ENCODE measurements around the gene ETNK2. TPM values are rescaled to one million over a fixed set of nuclear protein-coding genes. Genes with fewer than 3 reads are reported as not detected.

ETNK2 gene
- total RNA-seq, 4 donors from 2014 or later, result 5.6 to 15.3 (median 6.8) TPM

GRCh38 chr1:204161609-204162493, 10.0 kb upstream of the ETNK2 start:
- no peak overlapping the region for H3K4me3 ChIP-seq
- intact Hi-C loops (cut with DNase I), result loop anchor here (1.0 to 5.0 kb wide), 2 partner anchors 45 to 201 kb away; no protein-coding TSS in a partner anchor
- H3K36me3 ChIP-seq, result no peaks in the 10 kb centered on the region
- peaks cover 0 to 41% (median 0%) of the 10 kb centered on the region in 4 donors for H3K27me3 ChIP-seq
- no peak for DNase-seq (ENCODE audit: extremely low spot score)
- TF ChIP-seq POLR2A (IDR thresholded peaks at IDR 0.05; ENCODE audit: low read depth), result no peak
- no peak for TF ChIP-seq EP300 (IDR thresholded peaks at IDR 0.05)
- TF ChIP-seq, protein P1, sequence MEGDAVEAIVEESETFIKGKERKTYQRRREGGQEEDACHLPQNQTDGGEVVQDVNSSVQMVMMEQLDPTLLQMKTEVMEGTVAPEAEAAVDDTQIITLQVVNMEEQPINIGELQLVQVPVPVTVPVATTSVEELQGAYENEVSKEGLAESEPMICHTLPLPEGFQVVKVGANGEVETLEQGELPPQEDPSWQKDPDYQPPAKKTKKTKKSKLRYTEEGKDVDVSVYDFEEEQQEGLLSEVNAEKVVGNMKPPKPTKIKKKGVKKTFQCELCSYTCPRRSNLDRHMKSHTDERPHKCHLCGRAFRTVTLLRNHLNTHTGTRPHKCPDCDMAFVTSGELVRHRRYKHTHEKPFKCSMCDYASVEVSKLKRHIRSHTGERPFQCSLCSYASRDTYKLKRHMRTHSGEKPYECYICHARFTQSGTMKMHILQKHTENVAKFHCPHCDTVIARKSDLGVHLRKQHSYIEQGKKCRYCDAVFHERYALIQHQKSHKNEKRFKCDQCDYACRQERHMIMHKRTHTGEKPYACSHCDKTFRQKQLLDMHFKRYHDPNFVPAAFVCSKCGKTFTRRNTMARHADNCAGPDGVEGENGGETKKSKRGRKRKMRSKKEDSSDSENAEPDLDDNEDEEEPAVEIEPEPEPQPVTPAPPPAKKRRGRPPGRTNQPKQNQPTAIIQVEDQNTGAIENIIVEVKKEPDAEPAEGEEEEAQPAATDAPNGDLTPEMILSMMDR (IDR thresholded peaks at IDR 0.05), result no peak
- TF ChIP-seq POLR2AphosphoS5 (IDR thresholded peaks at IDR 0.05), result no peak
- WGBS, result 59% methylated on average over 14 of the region's 14 CpGs
- no peaks in the 10 kb centered on the region for H3K9me3 ChIP-seq
- H3K27ac ChIP-seq (replicated peaks in 1 of 4), result no peak overlapping the region
- H3K4me1 ChIP-seq, result peaks cover 0 to 3% (median 1%) of the 10 kb centered on the region in 4 donors

GRCh38 chr1:204157962-204158361, 6.1 kb upstream of the ETNK2 start:
- no peak overlapping the region for H3K4me3 ChIP-seq
- TF ChIP-seq POLR2AphosphoS5 (IDR thresholded peaks at IDR 0.05), result no peak
- TF ChIP-seq POLR2A (IDR thresholded peaks at IDR 0.05; ENCODE audit: low read depth), result no peak
- TF ChIP-seq EP300 (IDR thresholded peaks at IDR 0.05), result no peak
- intact Hi-C loops (cut with DNase I), result no loop called here
- WGBS, result 68% methylated on average over 6 of the region's 6 CpGs
- no peaks in the 10 kb centered on the region for H3K9me3 ChIP-seq
- H3K27me3 ChIP-seq, result peaks cover 0 to 66% (median 3%) of the 10 kb centered on the region in 4 donors
- H3K4me1 ChIP-seq, result peaks cover 0 to 3% (median 1%) of the 10 kb centered on the region in 4 donors
- H3K27ac ChIP-seq (replicated peaks in 1 of 4), result no peak overlapping the region
- H3K36me3 ChIP-seq, result no peaks in the 10 kb centered on the region
- no peak for DNase-seq (ENCODE audit: extremely low spot score)

GRCh38 chr1:204155881-204156280, 4.0 kb upstream of the ETNK2 start:
- 95% methylated on average over 10 of the region's 10 CpGs for WGBS
- H3K36me3 ChIP-seq, result no peaks in the 10 kb centered on the region
- peaks cover 0 to 72% (median 14%) of the 10 kb centered on the region in 4 donors for H3K27me3 ChIP-seq
- H3K4me1 ChIP-seq, result peaks cover 7 to 20% (median 18%) of the 10 kb centered on the region in 4 donors
- intact Hi-C loops (cut with DNase I), result no loop called here
- H3K9me3 ChIP-seq, result no peaks in the 10 kb centered on the region
- TF ChIP-seq, protein P1 (IDR thresholded peaks at IDR 0.05), result no peak
- no peak for TF ChIP-seq POLR2AphosphoS5 (IDR thresholded peaks at IDR 0.05)
- TF ChIP-seq POLR2A (IDR thresholded peaks at IDR 0.05; ENCODE audit: low read depth), result no peak
- no peak for TF ChIP-seq EP300 (IDR thresholded peaks at IDR 0.05)
- no peak overlapping the region for H3K4me3 ChIP-seq
- no peak for DNase-seq (ENCODE audit: extremely low spot score)
- H3K27ac ChIP-seq (replicated peaks in 1 of 4), result no peak overlapping the region

- H3K27ac ChIP-seq (replicated peaks in 1 of 4), result no peak overlapping the region
- no peak for DNase-seq (ENCODE audit: extremely low spot score)
- H3K27me3 ChIP-seq, result peaks cover 0 to 67% (median 15%) of the 10 kb centered on the region in 4 donors
- 90% methylated on average over 13 of the region's 15 CpGs for WGBS
- no peaks in the 10 kb centered on the region for H3K36me3 ChIP-seq
- TF ChIP-seq POLR2AphosphoS5 (IDR thresholded peaks at IDR 0.05), result no peak
- TF ChIP-seq POLR2A (IDR thresholded peaks at IDR 0.05; ENCODE audit: low read depth), result no peak
- TF ChIP-seq EP300 (IDR thresholded peaks at IDR 0.05), result no peak
- TF ChIP-seq, protein P1 (IDR thresholded peaks at IDR 0.05), result no peak
- intact Hi-C loops (cut with DNase I), result no loop called here
- H3K9me3 ChIP-seq, result no peaks in the 10 kb centered on the region
- no peak overlapping the region for H3K4me3 ChIP-seq
- peaks cover 7 to 32% (median 27%) of the 10 kb centered on the region in 4 donors for H3K4me1 ChIP-seq
These were observed 2.9 kb upstream of the ETNK2 start for GRCh38 chr1:204154568-204155255.

- peaks cover 0 to 63% (median 15%) of the 10 kb centered on the region in 4 donors for H3K27me3 ChIP-seq
- H3K27ac ChIP-seq (replicated peaks in 1 of 4), result no peak overlapping the region
- H3K9me3 ChIP-seq, result no peaks in the 10 kb centered on the region
- H3K4me3 ChIP-seq, result no peak overlapping the region
- peaks cover 7 to 33% (median 28%) of the 10 kb centered on the region in 4 donors for H3K4me1 ChIP-seq
- WGBS, result 96% methylated on average over 5 of the region's 5 CpGs
- no peak for DNase-seq (ENCODE audit: extremely low spot score)
- intact Hi-C loops (cut with DNase I), result no loop called here
- TF ChIP-seq POLR2A (IDR thresholded peaks at IDR 0.05; ENCODE audit: low read depth) (no peak), EP300 (IDR thresholded peaks at IDR 0.05) (no peak), POLR2AphosphoS5 (IDR thresholded peaks at IDR 0.05) (no peak)
- TF ChIP-seq, protein P1 (IDR thresholded peaks at IDR 0.05), result no peak
- H3K36me3 ChIP-seq, result no peaks in the 10 kb centered on the region
These were observed 1.8 kb upstream of the ETNK2 start for GRCh38 chr1:204153667-204154066.
